DOHH2 (cell line): ENCODE data around the gene SPEM2.

ENCODE experiments used
- H3F3A ChIP-seq: fragments of 200-600 bp; sonication (generic), shearing (Covaris generic); 2 replicates; pipeline ENCODE4 v1.6.0; 2016; ENCODE audit warnings: antibody characterized with exemption, mild to moderate bottlenecking; ENCODE audit not compliant: control insufficient read depth, insufficient read depth
- H3K27ac ChIP-seq: fragments of 200-600 bp; sonication (generic); 2 replicates; pipeline ENCODE4 v1.5.1; 2014; ENCODE audit warnings: low read depth, mild to moderate bottlenecking, low read length, moderate library complexity
- H3K27me3 ChIP-seq: fragments of 200-600 bp; sonication (generic); 2 replicates; pipeline ENCODE4 v1.6.1; 2014; ENCODE audit warnings: mild to moderate bottlenecking, low read length, mixed read lengths; ENCODE audit not compliant: control insufficient read depth
- H3K36me3 ChIP-seq: fragments of 200-600 bp; sonication (generic); 2 replicates; pipeline ENCODE4 v1.6.1; 2014; ENCODE audit warnings: mild to moderate bottlenecking, low read length, moderate library complexity, mixed read lengths; ENCODE audit not compliant: control insufficient read depth
- H3K4me1 ChIP-seq: fragments of 200-600 bp; sonication (generic); 2 replicates; pipeline ENCODE4 v1.6.1; 2014; ENCODE audit warnings: mild to moderate bottlenecking, low read length, mixed read lengths; ENCODE audit not compliant: control insufficient read depth
- H3K4me2 ChIP-seq: fragments of 200-600 bp; sonication (generic); 2 replicates; pipeline ENCODE4 v1.6.0; 2014; ENCODE audit warnings: mild to moderate bottlenecking, low read length, moderate library complexity
- H3K4me3 ChIP-seq: fragments of 200-600 bp; sonication (generic); 2 replicates; pipeline ENCODE4 v1.5.1; 2014; ENCODE audit warnings: mild to moderate bottlenecking, low read length, mixed read lengths
- H3K79me2 ChIP-seq: fragments of 200-600 bp; sonication (generic); 2 replicates; pipeline ENCODE4 v1.6.1; 2014; ENCODE audit warnings: mild to moderate bottlenecking, low read length, mixed read lengths; ENCODE audit not compliant: control insufficient read depth
- H3K9me2 ChIP-seq: fragments of 200-600 bp; sonication (generic); replicated peaks from 2 replicates; pipeline ENCODE4 v1.6.1; 2014; ENCODE audit warnings: mild to moderate bottlenecking, low read length, mixed read lengths; ENCODE audit not compliant: control insufficient read depth
- H3K9me3 ChIP-seq: fragments of 200-600 bp; sonication (generic); 2 replicates; pipeline ENCODE4 v1.6.1; 2014; ENCODE audit warnings: antibody characterized with exemption, low read length, mixed read lengths; ENCODE audit not compliant: control insufficient read depth, insufficient read depth
- H4K20me1 ChIP-seq: fragments of 200-600 bp; sonication (generic); 2 replicates; pipeline ENCODE4 v1.6.0; 2014; ENCODE audit warnings: low read depth, mild to moderate bottlenecking, antibody characterized with exemption, low read length, moderate library complexity; ENCODE audit not compliant: control insufficient read depth, insufficient read depth
- CTCF ChIP-seq: fragments of 200-600 bp; sonication (generic); IDR thresholded peaks from one replicate; pipeline ENCODE4 v1.5.1; 2014; ENCODE audit warnings: antibody characterized with exemption, mild to moderate bottlenecking, low read depth, low read length; ENCODE audit not compliant: poor library complexity, severe bottlenecking
- EZH2phosphoT487 ChIP-seq: fragments of 200-600 bp; sonication (generic); IDR thresholded peaks from 2 replicates; pipeline ENCODE4 v1.6.1; 2017; ENCODE audit warnings: borderline replicate concordance, mild to moderate bottlenecking, antibody characterized with exemption, low read length, moderate library complexity, mixed read lengths

SPEM2 gene

GRCh38 chr17:7414837-7415236 lies 10.6 kb upstream of the SPEM2 start:
- no peaks in the 10 kb centered on the region for H3K79me2 ChIP-seq
- no peak overlapping the region for H3K4me2 ChIP-seq
- 0 out of 2 replicates have a peak, but pooled peaks cover 2% of the 10 kb centered on the region for H3F3A ChIP-seq
- H3K27me3 ChIP-seq, result no peaks in the 10 kb centered on the region; the same call in 1 of the 2 replicates
- no peaks in the 10 kb centered on the region for H3K9me2 ChIP-seq
- no peaks in the 10 kb centered on the region for H3K9me3 ChIP-seq
- H3K36me3 ChIP-seq, result no peaks in the 10 kb centered on the region
- H3K4me3 ChIP-seq, result no peak overlapping the region
- TF ChIP-seq EZH2phosphoT487, result no peak
- TF ChIP-seq CTCF, result no peak
- H3K27ac ChIP-seq, result no peak overlapping the region
- H4K20me1 ChIP-seq, result no peaks in the 10 kb centered on the region
- no peaks in the 10 kb centered on the region for H3K4me1 ChIP-seq

- Histone ChIP-seq H3K36me3 (no peaks in the 10 kb centered on the region), H3K79me2 (no peaks in the 10 kb centered on the region), H3K27ac (no peak overlapping the region), H3K4me3 (no peak overlapping the region), H3K4me1 (no peaks in the 10 kb centered on the region), H4K20me1 (no peaks in the 10 kb centered on the region), H3K9me3 (no peaks in the 10 kb centered on the region), H3K4me2 (no peak overlapping the region), H3F3A (0 out of 2 replicates have a peak, but pooled peaks cover 2% of the 10 kb centered on the region), H3K9me2 (no peaks in the 10 kb centered on the region), H3K27me3 (no peaks in the 10 kb centered on the region; the same call in 1 of the 2 replicates)
- TF ChIP-seq CTCF, result no peak
- TF ChIP-seq EZH2phosphoT487, result no peak
These were observed 9.6 kb upstream of the SPEM2 start for GRCh38 chr17:7415784-7416183.

GRCh38 chr17:7416323-7416722 lies 9.1 kb upstream of the SPEM2 start:
- H3K9me3 ChIP-seq, result no peaks in the 10 kb centered on the region
- no peaks in the 10 kb centered on the region for H3K36me3 ChIP-seq
- H3K4me2 ChIP-seq, result no peak overlapping the region
- no peaks in the 10 kb centered on the region for H3K4me1 ChIP-seq
- no peak overlapping the region for H3K4me3 ChIP-seq
- H3K27ac ChIP-seq, result no peak overlapping the region
- no peaks in the 10 kb centered on the region for H4K20me1 ChIP-seq
- no peaks in the 10 kb centered on the region for H3K9me2 ChIP-seq
- H3K79me2 ChIP-seq, result no peaks in the 10 kb centered on the region
- no peaks in the 10 kb centered on the region; the same call in 1 of the 2 replicates for H3K27me3 ChIP-seq
- TF ChIP-seq CTCF, result no peak
- no peak for TF ChIP-seq EZH2phosphoT487
- H3F3A ChIP-seq, result 0 out of 2 replicates have a peak, but pooled peaks cover 2% of the 10 kb centered on the region
